HG03039 (cell line): ENCODE data around the gene FUNDC2.

Experiments
- ATAC-seq: cut with Tn5 transposase; IDR thresholded peaks from one replicate; pipeline ENCODE4 v1.9.1; 2021; ENCODE audit warnings: mild to moderate bottlenecking, moderate library complexity; ENCODE audit not compliant: unreplicated experiment

The FUNDC2 gene

GRCh38 chrX:155068165-155068564 is 41.5 kb downstream of the FUNDC2 start:
- no peak for ATAC-seq

DNA sequence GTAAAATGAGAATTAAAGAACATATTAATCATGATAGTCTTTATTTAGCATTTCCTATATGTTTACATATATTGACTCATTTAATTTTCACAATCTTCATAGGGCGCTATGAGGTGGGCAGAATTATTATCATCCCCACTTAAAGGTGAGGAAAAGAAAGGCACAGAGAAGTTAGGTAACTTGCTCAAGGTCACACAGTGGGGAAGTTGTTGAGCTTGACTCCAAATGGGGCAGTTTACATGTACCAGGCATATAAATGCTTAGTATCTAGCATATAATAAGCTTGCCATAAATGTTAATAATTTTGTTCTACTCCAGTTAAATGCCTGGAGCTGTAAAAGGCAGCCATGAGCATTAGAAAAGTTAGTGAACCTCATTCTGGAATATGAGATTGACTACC is 42.8 kb downstream of the FUNDC2 start:
- no peak for ATAC-seq

DNA sequence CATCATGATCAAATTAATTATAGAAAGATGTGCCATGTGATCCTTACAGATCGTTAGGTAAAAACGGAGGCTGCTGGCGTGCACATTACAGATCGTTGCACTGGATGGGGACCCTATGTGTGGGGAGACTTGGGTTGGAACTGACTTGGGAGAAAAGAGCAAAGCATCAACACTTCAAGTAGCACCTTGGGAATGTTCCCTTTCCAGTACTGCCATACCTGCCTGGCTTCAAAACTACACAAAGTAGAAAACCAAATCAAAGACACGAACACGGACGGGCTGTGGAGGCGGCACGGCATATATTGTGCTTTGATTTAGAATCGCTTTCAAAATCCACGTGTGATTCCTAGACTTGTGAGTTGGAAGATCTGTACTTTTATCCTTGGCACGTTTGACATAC is 43.4 kb downstream of the FUNDC2 start:
- no peak for ATAC-seq

- peak; percentile 13 for ATAC-seq
These were observed 44.0 kb downstream of the FUNDC2 start for GRCh38 chrX:155070663-155070974.

- ATAC-seq, result peak; percentile 91
These were observed 44.5 kb downstream of the FUNDC2 start, which contains the start of the genes BRCC3, CMC4 and MTCP1 for GRCh38 chrX:155070975-155071693. BRCC3 (plus strand) TSS chrX:155071508; CDS start chrX:155071528, 20 bp downstream. CMC4 (minus strand) TSS chrX:155071136; CDS start chrX:155064023, 7,113 bp downstream. MTCP1 (minus strand) TSS chrX:155071136; CDS start chrX:155066010, 5,126 bp downstream.

- peak; percentile 21 for ATAC-seq
These were observed 45.1 kb downstream of the FUNDC2 start for GRCh38 chrX:155071694-155072280.

DNA sequence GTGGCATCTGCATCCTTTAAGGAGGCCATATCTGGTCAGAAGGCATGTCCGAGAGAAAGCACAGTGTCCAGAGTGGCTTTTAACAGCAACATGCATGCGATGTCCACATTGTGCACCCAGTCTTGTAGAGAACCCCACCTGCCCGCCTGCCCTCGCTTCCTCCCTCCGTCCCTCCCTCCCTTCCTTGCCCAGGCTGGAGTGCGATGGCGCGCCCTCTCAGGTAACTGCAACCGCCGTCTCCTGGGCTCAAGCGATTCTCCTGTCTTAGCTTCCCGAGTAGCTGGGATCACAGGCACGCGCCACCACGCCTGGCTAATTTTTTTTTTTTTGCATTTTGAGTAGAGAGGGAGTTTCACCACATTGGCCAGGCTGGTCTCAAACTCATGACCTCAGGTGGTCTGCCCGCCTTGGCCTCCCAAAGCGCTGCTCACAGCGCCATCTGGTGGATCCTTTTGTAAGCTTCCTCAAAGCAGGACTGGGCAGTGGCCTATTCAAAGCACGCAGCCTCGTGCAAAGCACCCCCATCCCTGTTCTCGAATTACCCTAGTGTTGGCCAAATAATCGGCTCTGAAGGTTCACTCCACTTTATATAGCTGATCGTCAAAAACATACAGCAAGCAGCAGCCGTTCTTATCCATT is 59.7 kb downstream of the FUNDC2 start:
- ATAC-seq, result no peak

- no peak for ATAC-seq
These were observed 60.5 kb downstream of the FUNDC2 start for GRCh38 chrX:155086961-155087735.

DNA sequence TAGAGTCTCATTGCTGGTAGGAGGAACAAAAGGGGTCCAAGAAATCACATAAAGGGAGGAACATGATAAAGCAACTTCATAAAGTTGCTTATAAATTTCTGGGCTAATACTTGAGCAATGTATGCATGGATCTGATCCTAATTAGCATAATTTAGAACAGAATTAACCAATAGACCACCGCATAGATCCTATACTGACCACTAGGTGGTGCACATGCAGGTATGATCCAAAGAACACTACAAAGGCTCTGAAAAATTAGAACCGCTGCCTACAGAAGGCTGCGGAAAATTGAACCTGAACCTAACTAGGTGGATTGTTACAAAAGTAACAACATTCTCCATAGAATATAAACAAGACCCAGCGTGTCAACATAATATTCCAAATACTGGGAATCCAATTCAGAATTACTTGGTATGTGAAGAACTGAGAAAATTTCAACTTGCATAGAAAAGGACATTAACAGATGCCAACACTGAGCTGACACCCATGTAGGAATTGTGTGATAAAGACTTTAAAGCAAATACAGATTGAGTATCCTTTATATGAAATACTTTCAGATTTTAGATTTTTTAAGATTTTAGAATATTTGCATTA is 67.9 kb downstream of the FUNDC2 start:
- ATAC-seq, result no peak

DNA sequence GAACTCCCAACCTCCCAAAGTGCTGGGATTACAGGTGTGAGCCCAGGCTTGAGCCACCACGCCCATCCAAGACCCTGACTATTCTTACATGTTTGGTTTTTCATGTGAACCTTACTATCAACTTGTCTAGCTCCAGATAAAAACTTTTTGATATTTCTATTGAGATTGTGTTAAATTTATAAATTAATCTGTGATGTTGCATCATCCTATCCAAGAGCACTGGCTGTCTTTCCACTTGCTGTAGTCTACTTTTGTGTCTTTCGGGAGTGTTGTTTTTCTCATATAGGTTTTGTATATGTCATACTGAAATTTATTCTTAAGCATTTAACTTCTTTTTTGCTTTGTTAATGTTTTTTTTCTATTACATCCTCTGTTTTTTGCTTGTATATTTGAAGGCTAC is 79.3 kb downstream of the FUNDC2 start:
- no peak for ATAC-seq

DNA sequence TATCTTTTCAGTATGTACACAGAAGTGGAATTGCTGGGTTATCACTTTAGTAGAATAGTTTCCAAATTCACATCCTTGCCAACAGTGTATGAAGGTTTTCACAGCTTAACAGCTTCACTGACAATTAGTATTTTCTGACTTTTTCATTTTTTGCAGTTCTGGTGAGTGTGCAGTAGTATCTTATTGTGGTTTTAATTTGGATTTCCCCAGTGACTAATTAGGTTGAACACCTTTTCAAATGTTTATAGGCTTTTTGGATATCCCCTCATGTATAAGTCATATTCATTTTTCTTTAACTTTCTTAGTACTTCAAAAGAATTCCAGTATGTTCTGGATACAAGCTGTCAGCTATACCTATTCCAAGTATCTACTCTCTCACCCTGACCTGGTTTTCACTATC is 81.8 kb downstream of the FUNDC2 start:
- ATAC-seq, result no peak
